Activated T-cell treated with anti-CD3 and anti-CD28 coated beads, Interleukin-2, amount 50 U/mL, for 4 hours (primary cell): Measurements from ENCODE around the gene DLST. TPM values are rescaled to one million over a fixed set of nuclear protein-coding genes. Genes with fewer than 3 reads are reported as not detected.
"Not testable (repeated sequence)": the region's sequence is repeated elsewhere in the genome, so short reads cannot be mapped to it uniquely, and the experiment has no call there.

Experiments
- ATAC-seq, 2 donors: fragments of 200-7000 bp; cut with Tn5 transposase; one replicate each; pipeline ENCODE4 v1.10.0; 2021
- DNase-seq: peaks from one replicate; pipeline ENCODE4 v3.0.0-alpha.2; 2020
- H3K27me3 Mint-ChIP-seq: one replicate; pipeline ENCODE4 v1.8.0; 2021; ENCODE audit warnings: low read depth, mixed read lengths
- H3K36me3 Mint-ChIP-seq: one replicate; pipeline ENCODE4 v1.8.0; 2022; ENCODE audit warnings: mixed read lengths; ENCODE audit not compliant: insufficient read depth
- H3K4me1 Mint-ChIP-seq: one replicate; pipeline ENCODE4 v1.8.0; 2021; ENCODE audit warnings: low read depth, mixed read lengths
- H3K4me3 Mint-ChIP-seq: one replicate; pipeline ENCODE4 v1.8.0; 2021; ENCODE audit warnings: mild to moderate bottlenecking, moderate library complexity, mixed read lengths
- H3K9me3 Mint-ChIP-seq: one replicate; pipeline ENCODE4 v1.8.0; 2021; ENCODE audit warnings: mixed read lengths
- total RNA-seq, 3 donors: library from RNA; stranded (reverse); gene quantifications; one replicate each; pipeline ENCODE4 v1.2.1, GENCODE V29; 2021

Gene DLST
- total RNA-seq, 3 donors from 2014 or later = 104 to 107 (median 106) TPM

DNA sequence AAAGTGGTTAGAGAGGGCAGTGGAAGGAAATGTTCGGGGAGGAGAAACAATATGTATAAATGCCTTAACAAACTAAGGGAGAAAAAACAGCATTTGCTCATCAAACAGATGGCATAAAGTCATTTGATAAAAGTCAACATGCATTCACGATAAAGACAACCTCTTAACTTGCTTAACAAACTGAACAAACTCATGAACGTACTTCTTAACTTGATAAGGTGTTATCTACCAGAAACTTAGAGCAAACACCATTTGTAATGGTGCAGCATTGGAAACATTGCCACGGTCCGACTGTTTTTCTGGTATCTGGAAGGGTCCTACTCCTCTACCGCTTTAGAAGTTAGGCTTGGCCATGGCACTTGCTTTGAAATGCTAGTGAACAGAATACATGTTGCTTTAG is 45.5 kb downstream of the DLST start:
- peaks cover 7% of the 10 kb centered on the region for H3K27me3 Mint-ChIP-seq
- no peak for ATAC-seq
- no peak overlapping the region for H3K4me3 Mint-ChIP-seq
- peaks cover 7% of the 10 kb centered on the region for H3K4me1 Mint-ChIP-seq
- H3K9me3 Mint-ChIP-seq = no peaks in the 10 kb centered on the region
- no peaks in the 10 kb centered on the region for H3K36me3 Mint-ChIP-seq
- no peak for DNase-seq

DNA sequence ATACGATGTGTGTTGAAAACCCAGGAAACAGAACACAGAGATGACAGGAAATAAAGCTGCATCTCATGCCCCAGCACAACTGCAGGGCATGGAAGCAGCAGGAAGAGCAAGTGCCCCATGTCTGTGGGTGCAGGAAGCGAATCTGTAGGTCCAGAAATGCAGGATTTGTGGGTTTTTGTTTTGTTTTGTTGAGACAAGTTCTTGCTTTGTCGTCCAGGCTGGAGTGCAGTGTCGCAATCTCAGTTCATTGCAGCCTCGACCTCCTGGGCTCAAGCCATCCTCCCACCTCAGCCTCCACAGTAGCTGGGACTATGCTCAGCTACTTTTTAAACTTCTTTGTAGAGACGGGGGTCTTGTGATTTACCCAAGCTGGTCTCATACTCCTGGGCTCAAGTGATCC is 47.5 kb downstream of the DLST start:
- H3K36me3 Mint-ChIP-seq = no peaks in the 10 kb centered on the region
- H3K27me3 Mint-ChIP-seq = peaks cover 8% of the 10 kb centered on the region

DNA sequence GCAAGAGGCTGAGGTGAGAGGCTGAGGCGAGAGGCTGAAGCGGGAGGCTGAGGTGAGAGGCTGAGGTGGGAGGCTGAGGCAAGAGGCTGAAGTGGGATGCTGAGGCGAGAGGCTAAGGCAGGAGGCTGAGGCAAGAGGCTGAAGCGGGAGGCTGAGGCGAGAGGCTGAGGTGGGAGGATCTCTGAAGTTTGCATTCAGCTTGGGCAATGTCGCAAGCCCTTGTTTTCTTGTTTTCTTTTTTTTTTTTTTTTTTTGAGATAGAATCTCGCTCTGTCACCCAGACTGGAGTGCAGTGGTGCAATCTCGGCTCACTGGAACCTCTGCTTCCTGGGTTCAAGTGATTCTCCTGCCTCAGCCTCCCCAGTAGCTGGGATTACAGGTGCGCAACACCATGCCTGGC is 50.0 kb downstream of the DLST start:
- not testable (repeated sequence) for ATAC-seq

More for the DNA sequence above, 47.5 kb downstream of the DLST start:
- Mint-ChIP-seq H3K9me3 (no peaks in the 10 kb centered on the region), H3K4me1 (peaks cover 7% of the 10 kb centered on the region), H3K4me3 (no peak overlapping the region)
- ATAC-seq (no peak), DNase-seq (no peak)

DNA sequence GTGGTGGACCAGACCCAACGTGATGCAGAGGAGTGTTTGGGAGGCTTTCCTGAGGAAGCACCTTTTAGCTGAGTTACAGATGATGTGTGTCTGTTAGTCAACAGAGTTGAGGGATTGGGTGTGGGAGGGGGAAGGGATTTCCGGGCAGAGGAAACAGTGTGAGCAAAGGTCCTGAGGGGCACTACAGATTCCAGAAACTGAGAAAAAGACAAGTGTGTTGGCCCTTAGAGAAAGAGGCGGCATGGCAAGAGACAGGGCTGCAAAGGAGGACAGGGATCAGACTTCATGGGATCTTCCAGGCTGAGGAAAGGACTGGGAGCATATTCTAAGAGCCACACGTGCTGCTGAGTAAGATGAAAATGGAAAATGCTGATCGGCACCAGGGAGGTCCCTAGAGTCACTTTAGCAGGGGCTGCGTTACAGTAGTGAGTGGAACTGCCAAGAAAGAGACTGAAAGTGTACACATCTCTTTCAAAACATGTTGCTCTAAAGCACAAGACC is 50.7 kb downstream of the DLST start:
- no peak overlapping the region for H3K4me3 Mint-ChIP-seq
- ATAC-seq (peak in 1 of 2 donors; percentile 28), DNase-seq (no peak)
- peaks cover 15% of the 10 kb centered on the region for H3K4me1 Mint-ChIP-seq
- no peaks in the 10 kb centered on the region for H3K9me3 Mint-ChIP-seq
- H3K36me3 Mint-ChIP-seq = no peaks in the 10 kb centered on the region
- H3K27me3 Mint-ChIP-seq = peaks cover 5% of the 10 kb centered on the region

More for the DNA sequence above, 50.0 kb downstream of the DLST start:
- not testable (repeated sequence) for H3K4me3 Mint-ChIP-seq, DNase-seq, H3K36me3 Mint-ChIP-seq, H3K27me3 Mint-ChIP-seq, H3K9me3 Mint-ChIP-seq, H3K4me1 Mint-ChIP-seq

DNA sequence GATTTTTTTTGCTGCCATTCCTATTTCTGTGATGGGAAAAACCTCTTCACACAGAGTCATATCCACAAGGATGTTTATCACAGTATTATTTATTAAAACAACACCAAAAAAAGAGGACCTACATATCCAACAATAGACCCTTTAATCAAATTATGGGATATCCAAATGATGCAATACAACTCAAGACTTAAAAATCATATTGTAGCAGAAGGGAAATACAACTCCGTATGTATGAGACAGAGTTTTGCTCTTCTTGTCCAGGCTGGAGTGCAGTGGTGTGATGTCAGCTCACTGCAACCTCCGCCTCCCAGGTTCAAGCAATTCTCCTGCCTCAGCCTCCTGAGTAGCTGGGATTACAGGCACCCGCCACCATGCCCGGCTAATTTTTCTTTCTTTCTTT is 51.2 kb downstream of the DLST start:
- H3K36me3 Mint-ChIP-seq, H3K9me3 Mint-ChIP-seq, H3K4me3 Mint-ChIP-seq, ATAC-seq, H3K27me3 Mint-ChIP-seq, DNase-seq: not testable (repeated sequence)
- H3K4me1 Mint-ChIP-seq = peaks cover 17% of the 10 kb centered on the region

DNA sequence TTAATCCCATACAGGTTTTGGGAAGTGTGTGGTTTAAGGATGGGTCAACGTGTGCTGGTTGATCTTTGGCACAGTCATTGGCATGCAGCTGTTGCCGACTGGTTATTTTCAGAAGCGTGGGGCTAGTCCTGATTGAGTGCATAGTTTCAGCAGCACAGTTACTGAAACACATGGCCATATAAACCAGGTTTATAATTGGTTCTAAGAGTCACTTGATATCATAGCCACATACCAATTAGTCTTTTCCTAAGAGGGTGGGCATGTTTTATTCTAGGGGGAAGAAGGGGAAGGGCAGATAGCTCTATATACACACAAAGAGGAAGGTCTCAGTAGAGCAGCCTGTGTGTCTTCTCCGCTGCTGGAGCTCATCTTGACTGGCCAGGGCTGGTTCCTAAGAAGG is 52.3 kb downstream of the DLST start:
- DNase-seq = no peak
- H3K27me3 Mint-ChIP-seq = peaks cover 5% of the 10 kb centered on the region
- peaks cover 22% of the 10 kb centered on the region for H3K4me1 Mint-ChIP-seq
- H3K9me3 Mint-ChIP-seq = peaks cover 6% of the 10 kb centered on the region
- ATAC-seq = no peak
- H3K36me3 Mint-ChIP-seq = no peaks in the 10 kb centered on the region
- no peak overlapping the region for H3K4me3 Mint-ChIP-seq

DNA sequence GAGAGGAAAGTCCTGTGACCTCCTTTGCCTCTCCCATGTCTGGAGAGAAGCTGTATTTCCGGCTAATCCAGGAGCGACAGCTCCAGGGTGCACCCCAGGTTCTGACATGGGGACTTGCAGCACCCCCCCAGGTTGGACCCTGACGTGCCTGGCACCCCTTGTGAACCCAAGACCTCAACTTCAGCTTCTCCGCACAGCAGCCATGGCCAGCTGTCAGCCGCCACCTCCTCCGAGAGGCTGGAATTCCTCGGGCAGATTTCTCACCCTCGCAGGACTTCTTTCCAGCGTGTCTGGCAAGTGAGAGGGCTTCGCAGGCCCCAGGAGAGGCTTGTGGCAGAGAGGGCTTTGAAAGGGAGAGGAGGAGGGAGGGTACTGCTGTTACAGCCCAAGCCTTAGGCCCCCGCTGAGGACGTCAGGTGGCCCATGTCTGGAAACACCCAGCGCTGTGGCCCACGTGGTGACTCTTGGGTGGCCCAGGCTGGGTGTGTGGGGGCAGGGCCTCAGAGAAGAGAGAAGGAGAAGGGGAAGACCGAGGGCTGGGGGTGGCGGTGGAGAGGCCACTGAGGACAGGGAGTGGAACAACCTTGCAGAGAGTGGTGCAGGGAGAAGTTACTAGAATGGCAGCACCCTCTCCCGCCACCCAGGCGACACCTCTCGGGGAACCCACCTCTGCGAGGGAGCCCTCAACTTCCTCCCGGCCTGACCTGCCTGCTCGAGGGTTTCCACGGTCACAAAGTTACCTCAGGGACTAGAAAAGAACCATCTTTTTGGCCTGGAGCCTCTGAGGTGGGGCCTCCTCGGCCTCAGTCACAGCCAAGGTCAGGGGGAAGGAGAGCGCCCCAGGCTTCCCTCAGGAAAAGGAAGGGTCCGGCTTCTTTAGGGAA is 53.0 kb downstream of the DLST start:
- H3K9me3 Mint-ChIP-seq = peaks cover 6% of the 10 kb centered on the region
- H3K27me3 Mint-ChIP-seq = peaks cover 5% of the 10 kb centered on the region
- H3K4me3 Mint-ChIP-seq = no peak overlapping the region
- DNase-seq = no peak
- ATAC-seq = no peak
- peaks cover 21% of the 10 kb centered on the region for H3K4me1 Mint-ChIP-seq
- no peaks in the 10 kb centered on the region for H3K36me3 Mint-ChIP-seq

DNA sequence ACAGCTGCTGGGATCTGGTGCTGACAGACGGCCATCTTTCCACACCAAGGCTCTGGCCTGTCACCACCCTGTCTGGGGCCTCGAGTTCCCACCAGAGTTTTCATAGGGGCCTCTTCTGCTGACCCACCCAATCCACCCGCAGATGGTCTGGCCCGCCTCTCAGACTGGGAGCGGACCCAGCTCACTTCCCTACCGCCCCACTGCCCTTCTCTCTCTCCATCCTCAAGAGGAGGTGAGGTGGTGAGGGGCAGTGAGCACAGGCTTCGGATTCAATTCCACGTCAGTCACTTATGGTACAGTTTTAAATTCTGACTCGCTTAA is 53.6 kb downstream of the DLST start:
- no peaks in the 10 kb centered on the region for H3K36me3 Mint-ChIP-seq

DNA sequence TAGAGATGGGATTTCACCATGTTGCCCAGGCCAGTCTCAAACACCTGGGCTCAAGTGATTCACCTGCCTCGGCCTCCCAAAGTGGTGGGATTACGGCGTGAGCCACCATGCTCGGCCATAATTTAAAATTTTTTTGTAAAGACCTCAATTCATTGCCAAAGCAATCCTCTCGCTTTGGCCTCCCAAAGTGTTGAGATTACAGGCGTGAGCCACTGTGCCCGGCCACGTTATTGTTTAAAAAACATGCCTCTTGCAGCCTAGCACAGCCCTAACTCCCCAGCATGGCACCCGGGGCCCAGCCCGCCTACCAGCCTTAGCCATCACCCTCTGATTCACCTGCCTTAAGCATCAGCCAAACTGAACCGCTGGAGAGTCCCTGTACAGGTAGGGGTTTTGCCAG is 54.4 kb downstream of the DLST start:
- DNase-seq = no peak
- no peaks in the 10 kb centered on the region for H3K36me3 Mint-ChIP-seq
- peaks cover 29% of the 10 kb centered on the region for H3K4me1 Mint-ChIP-seq
- no peak overlapping the region for H3K4me3 Mint-ChIP-seq
- peaks cover 5% of the 10 kb centered on the region for H3K27me3 Mint-ChIP-seq
- no peak for ATAC-seq
- peaks cover 6% of the 10 kb centered on the region for H3K9me3 Mint-ChIP-seq

More for the DNA sequence above, 53.6 kb downstream of the DLST start:
- ATAC-seq = no peak
- peaks cover 26% of the 10 kb centered on the region for H3K4me1 Mint-ChIP-seq
- H3K9me3 Mint-ChIP-seq = peaks cover 6% of the 10 kb centered on the region
- H3K4me3 Mint-ChIP-seq = no peak overlapping the region
- DNase-seq = no peak
- H3K27me3 Mint-ChIP-seq = peaks cover 5% of the 10 kb centered on the region

DNA sequence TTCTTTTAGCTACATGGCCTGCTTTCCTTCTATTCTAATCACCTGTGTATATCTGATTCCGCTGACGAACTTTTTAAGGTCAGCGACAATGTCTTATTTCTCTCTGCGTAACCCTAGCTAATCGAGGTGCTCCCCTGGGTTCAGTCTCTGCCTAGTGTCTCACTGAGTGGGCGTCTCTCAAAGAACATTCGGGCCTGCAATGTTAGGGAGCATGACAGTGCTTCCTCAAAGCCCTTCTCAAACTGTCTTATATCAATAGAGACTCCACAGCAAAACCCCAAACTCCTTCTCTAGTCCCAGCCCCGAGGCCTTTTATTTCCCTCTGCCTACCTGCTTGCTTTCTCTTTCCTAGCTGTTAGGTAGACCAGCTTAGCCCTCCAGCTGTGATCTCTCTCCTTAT is 55.0 kb downstream of the DLST start:
- no peak overlapping the region for H3K4me3 Mint-ChIP-seq
- DNase-seq = no peak
- peaks cover 6% of the 10 kb centered on the region for H3K9me3 Mint-ChIP-seq
- peaks cover 35% of the 10 kb centered on the region for H3K4me1 Mint-ChIP-seq
- no peaks in the 10 kb centered on the region for H3K36me3 Mint-ChIP-seq
- H3K27me3 Mint-ChIP-seq = peaks cover 4% of the 10 kb centered on the region
- ATAC-seq = no peak

DNA sequence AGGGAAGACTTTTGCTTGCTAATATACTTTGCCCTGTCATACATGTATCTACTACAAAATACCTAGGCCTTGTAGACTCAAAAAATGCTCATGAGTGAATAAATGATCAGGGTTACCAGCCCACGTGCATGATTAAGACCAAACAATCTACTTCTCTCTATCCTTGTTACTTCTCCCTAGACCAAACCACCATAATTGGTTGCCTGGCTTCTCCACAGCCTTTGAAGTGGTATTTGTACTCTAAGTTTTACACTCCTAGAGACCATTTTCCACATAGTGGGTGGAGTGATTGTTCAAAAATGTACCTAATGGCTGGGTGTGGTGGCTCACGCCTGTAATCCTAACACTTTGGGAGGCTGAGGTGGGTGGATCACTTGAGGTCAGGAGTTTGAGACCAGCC is 55.5 kb downstream of the DLST start:
- peaks cover 4% of the 10 kb centered on the region for H3K27me3 Mint-ChIP-seq
- no peak overlapping the region for H3K4me3 Mint-ChIP-seq
- DNase-seq (no peak), ATAC-seq (peak in 1 of 2 donors; percentile 8)
- peaks cover 6% of the 10 kb centered on the region for H3K9me3 Mint-ChIP-seq
- H3K4me1 Mint-ChIP-seq = peaks cover 39% of the 10 kb centered on the region
- no peaks in the 10 kb centered on the region for H3K36me3 Mint-ChIP-seq

DNA sequence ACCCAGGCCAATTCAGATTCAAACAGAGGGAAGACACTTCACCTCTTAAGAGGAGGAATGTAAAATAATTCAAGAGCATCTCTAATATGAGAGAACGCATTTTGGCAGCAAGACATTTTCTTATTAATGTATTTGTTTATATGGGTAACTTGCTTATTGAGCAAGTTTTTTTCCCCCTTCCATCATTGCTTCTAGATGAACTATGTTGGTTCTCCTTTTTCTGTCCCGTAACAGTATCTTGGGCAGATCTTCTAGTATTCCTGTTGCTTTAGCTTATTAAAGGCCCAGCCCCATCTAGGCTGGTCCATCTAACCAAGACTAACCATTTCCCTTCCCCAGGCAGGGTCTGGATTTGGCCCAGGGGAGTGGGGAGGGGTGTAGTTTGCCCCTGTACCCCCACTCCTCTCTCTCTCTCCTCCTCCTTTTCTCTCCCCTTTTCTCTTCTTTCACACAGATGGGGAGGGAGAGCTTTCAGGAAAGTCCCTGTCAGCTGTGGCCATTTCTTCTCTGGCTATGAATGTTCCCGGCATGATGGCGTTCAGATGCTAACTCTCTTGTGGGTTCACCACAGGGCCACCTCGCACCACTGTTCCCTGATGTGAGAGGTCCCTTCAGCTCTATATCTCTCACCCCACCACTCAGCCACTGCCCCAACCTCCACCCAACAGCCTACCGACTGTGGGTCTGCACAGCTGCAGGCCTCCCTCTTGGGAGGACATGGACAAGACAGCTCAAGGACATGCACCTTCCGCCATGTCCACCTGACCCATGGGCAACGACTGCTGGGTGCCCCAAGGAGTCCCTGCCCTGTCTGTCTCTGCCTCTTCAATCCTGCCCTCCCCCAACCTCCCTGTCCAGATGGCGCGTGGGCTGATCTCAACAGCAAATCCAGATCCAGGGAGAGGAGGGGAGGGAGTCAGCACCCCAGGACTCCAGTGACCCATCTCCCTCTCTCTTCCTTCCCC is 57.1 kb downstream of the DLST start:
- H3K36me3 Mint-ChIP-seq = no peaks in the 10 kb centered on the region
- DNase-seq (no peak), ATAC-seq (no peak)
- peaks cover 45% of the 10 kb centered on the region for H3K4me1 Mint-ChIP-seq
- peaks cover 6% of the 10 kb centered on the region for H3K9me3 Mint-ChIP-seq
- no peaks in the 10 kb centered on the region for H3K27me3 Mint-ChIP-seq
- no peak overlapping the region for H3K4me3 Mint-ChIP-seq

DNA sequence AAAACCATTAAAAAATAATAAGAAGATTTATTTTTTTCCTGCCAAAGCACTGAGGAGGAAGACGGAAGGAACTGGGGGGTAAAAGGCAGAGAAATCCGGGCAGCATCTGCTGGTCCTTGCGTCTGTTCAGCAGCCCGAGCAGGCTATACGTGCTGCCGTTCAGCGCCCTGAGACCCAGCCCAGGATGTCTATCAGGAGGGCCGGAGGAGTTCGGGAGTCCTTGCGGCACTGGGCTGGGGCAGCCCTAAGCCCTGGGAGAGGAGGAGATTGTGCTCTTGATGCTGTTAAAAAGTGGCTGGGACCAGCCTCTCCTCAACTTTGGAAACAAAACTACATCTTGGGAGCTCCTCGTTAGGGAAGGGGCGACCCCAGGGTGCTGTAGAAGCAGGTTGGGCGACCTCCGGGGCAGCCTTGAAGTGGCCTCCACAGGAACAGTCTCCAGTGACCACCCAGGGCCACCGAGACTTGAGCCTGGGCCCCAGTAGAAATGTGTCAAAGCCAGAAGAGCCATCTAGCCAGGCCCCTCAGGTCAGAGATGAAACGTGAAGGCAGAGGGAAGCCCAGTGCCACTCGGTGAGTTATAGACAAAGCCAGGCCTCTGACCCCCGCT is 59.3 kb downstream of the DLST start:
- ATAC-seq (no peak), DNase-seq (no peak)
- H3K27me3 Mint-ChIP-seq = no peaks in the 10 kb centered on the region
- peak overlapping the region; percentile 70 for H3K4me3 Mint-ChIP-seq
- peaks cover 6% of the 10 kb centered on the region for H3K9me3 Mint-ChIP-seq
- H3K4me1 Mint-ChIP-seq = peaks cover 45% of the 10 kb centered on the region
- H3K36me3 Mint-ChIP-seq = no peaks in the 10 kb centered on the region

DNA sequence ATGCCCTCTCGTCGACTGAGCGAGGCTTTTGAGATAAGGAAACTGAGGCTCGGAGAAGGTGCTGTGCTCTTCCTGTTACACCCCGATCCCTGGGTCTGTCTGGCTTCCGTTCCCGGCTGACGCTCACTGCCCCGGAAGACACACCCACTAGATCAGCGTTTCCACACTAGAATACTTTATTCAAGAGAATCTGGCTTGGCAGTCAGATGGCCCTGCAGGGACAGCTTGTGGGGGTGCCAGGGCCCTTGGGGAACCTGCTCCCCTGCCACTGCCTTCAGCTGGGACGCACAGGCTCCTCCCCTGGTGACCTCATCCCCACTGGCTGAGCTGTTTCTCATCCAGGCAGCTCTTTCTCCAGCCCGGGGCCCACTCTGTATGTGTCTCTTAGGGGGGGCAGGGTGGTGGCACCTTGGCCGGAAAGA is 60.0 kb downstream of the DLST start:
- ATAC-seq (peak; percentile 86 to 91), DNase-seq (peak; percentile 45)
- no peaks in the 10 kb centered on the region for H3K36me3 Mint-ChIP-seq
- peaks cover 6% of the 10 kb centered on the region for H3K9me3 Mint-ChIP-seq
- peaks cover 50% of the 10 kb centered on the region for H3K4me1 Mint-ChIP-seq
- H3K27me3 Mint-ChIP-seq = no peaks in the 10 kb centered on the region
- peak overlapping the region; percentile 70 for H3K4me3 Mint-ChIP-seq
